A549 (cell line): ENCODE measurements around the gene SNU13. TPM values are rescaled to one million over a fixed set of nuclear protein-coding genes. Genes with fewer than 3 reads are reported as not detected.
A peak's percentile ranks its signal among the peaks of the same experiment; 100 is the strongest.
"Not testable (repeated sequence)": the region's sequence is repeated elsewhere in the genome, so short reads cannot be mapped to it uniquely, and the experiment has no call there.

ENCODE experiments used
- ATAC-seq, 2 experiments: fragments of 200-7000 bp in 1 of 2; fragments of >200 bp in 1 of 2; cut with Nextera tagmentation in 1 of 2; cut with Tn5 transposase in 1 of 2; 3 replicates each; pipeline versions ENCODE4 v1.8.0 to v1.9.1; 2018 to 2020; ENCODE audit warnings: mild to moderate bottlenecking in 1 of 2, moderate library complexity in 1 of 2
- CTCF ChIA-PET: fragments of 300-600 bp; sonication (Branson Sonifier 250); formaldehyde crosslinking; extraction: SDS; loops from one replicate; lab custom pipeline; 2021; ENCODE audit warnings: antibody characterized with exemption, inconsistent platforms; lab: Yijun Ruan, JAX
- POLR2A ChIA-PET: fragments of 350-600 bp; formaldehyde crosslinking; extraction: SDS; loops from one replicate; lab custom pipeline; 2021; ENCODE audit warnings: antibody characterized with exemption, inconsistent platforms; lab: Yijun Ruan, JAX
- DNase-seq, 2 experiments: peaks; one replicate each; pipeline versions ENCODE4 v3.0.0 to v3.0.0-alpha.2; 2011 to 2016; ENCODE audit warnings: low read depth in 1 of 2, low spot score in 1 of 2
- FAIRE-seq: peaks from 2 replicates; lab custom pipeline; 2011; peaks lifted over from hg19 to GRCh38; lab: Jason Lieb, UNC
- H3K27ac ChIP-seq, 2 experiments: fragments of >200 bp; sonication (Bioruptor Twin); formaldehyde crosslinking; 3 replicates each; pipeline ENCODE4 v1.5.1; 2016 to 2017
- H3K4me1 ChIP-seq: fragments of >200 bp; sonication (Bioruptor Twin); formaldehyde crosslinking; 3 replicates; pipeline ENCODE4 v1.6.1; 2016
- H3K4me2 ChIP-seq: fragments of >200 bp; sonication (Bioruptor Twin); formaldehyde crosslinking; 3 replicates; pipeline ENCODE4 v1.6.1; 2016
- H3K4me3 ChIP-seq: fragments of >200 bp; sonication (Bioruptor Twin); formaldehyde crosslinking; 3 replicates; pipeline ENCODE4 v1.5.1; 2016
- H3K9me3 ChIP-seq: fragments of >200 bp; sonication (Bioruptor Twin); formaldehyde crosslinking; 3 replicates; pipeline ENCODE4 v1.6.1; 2016
- CEBPB ChIP-seq, 2 experiments: fragments of >200 bp in 1 of 2; sonication (Bioruptor Twin) in 1 of 2; formaldehyde crosslinking in 1 of 2; IDR thresholded peaks; 2 replicates each; pipeline ENCODE4 v1.6.1; 2012 to 2016
- EHMT2 ChIP-seq: fragments of 200-600 bp; sonication (generic); IDR thresholded peaks from 2 replicates; pipeline ENCODE4 v1.6.1; 2016; ENCODE audit warnings: antibody characterized with exemption, low read depth, mild to moderate bottlenecking, moderate library complexity
- FOSB ChIP-seq: fragments of 250-450 bp; sonication (Bioruptor Pico); IDR thresholded peaks from 2 replicates; pipeline ENCODE4 v1.5.0; 2020; ENCODE audit warnings: mild to moderate bottlenecking, moderate library complexity
- FOSL2 ChIP-seq, 2 experiments: fragments of 450-650 bp in 1 of 2; fragments of >200 bp in 1 of 2; sonication (Bioruptor Twin) in 1 of 2; formaldehyde crosslinking; IDR thresholded peaks; 2 replicates each; pipeline versions ENCODE4 v1.5.0 to v1.6.1; 2016 to 2020; ENCODE audit warnings: mild to moderate bottlenecking in 1 of 2, moderate library complexity in 1 of 2
- HMGXB4 ChIP-seq: fragments of 250-450 bp; sonication (Bioruptor Pico); IDR thresholded peaks from 2 replicates; pipeline ENCODE4 v1.5.0; 2021; ENCODE audit warnings: mild to moderate bottlenecking, moderate library complexity, borderline replicate concordance
- JUNB ChIP-seq: fragments of >200 bp; sonication (Bioruptor Twin); formaldehyde crosslinking; IDR thresholded peaks from 2 replicates; pipeline ENCODE4 v1.6.1; 2016
- KDM1A ChIP-seq: fragments of 200-600 bp; sonication (generic); IDR thresholded peaks from 2 replicates; pipeline ENCODE4 v1.6.1; 2016; ENCODE audit warnings: low read depth, mild to moderate bottlenecking
- REST ChIP-seq: fragments of 200-600 bp; sonication (generic); IDR thresholded peaks from 2 replicates; pipeline ENCODE4 v1.6.1; 2016; ENCODE audit warnings: antibody characterized with exemption, mild to moderate bottlenecking, moderate library complexity
- RNF2 ChIP-seq: fragments of 200-600 bp; sonication (generic); IDR thresholded peaks from 2 replicates; pipeline ENCODE4 v1.6.1; 2016; ENCODE audit warnings: low read depth, mild to moderate bottlenecking, antibody characterized with exemption, moderate library complexity, borderline replicate concordance
- WGBS: methylation state at CpG from one replicate; pipeline ENCODE4 v1.1.6; 2017; ENCODE audit errors: missing lambda C conversion rate; 5-methylcytosine and 5-hydroxymethylcytosine counted together
- polyA plus RNA-seq, 4 experiments: library from polyadenylated mRNA; depleted of rRNA in 3 of 4; stranded (reverse); fragments of >200 nt; fragmentation: RNase III in 1 of 4; extraction: RNeasy Plus Mini Kit Qiagen cat#74134 plus additional on column Dnase treatment in 1 of 4; gene quantifications; 2 replicates in 3 of 4; 3 replicates in 1 of 4; pipeline ENCODE4 v1.2.3, GENCODE V29; 2011 to 2017
- TF ChIP-seq, protein P1 (sequence below): IDR thresholded peaks from 2 replicates; pipeline ENCODE4 v1.6.1; 2012

SNU13 gene
- polyA plus RNA-seq, 2 of the 4 experiments (the other 2 are of a cell fraction): 92.2 to 118 TPM

DNA sequence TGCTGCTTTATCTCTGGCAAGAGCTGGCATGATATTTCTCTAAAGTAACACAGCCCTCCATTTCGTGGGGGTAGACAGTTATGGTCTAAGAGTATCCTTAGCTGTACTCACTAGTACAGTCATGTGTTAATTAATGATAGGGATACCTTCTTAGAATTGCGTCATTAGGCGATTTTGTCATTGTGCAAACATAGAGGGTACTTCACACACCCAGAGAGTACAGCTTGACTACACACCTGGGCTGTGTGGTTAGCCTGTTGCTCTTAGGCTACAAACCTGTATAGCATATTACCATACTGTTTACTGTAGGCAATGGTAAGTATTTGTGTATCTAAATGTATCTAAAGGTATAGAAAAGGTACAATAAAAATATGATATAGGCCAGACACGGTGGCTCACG, 50.5 kb downstream of the SNU13 start:
- Histone ChIP-seq H3K27ac (peak overlapping the region; percentile 54 to 63), H3K4me1 (peaks cover 37% of the 10 kb centered on the region)
- CTCF ChIA-PET: interaction anchor here (0.9 to 2.6 kb wide), 4 partner anchors 16 to 41 kb away, joined by 3 to 11 read pairs (median 4); no protein-coding TSS in a partner anchor
- POLR2A ChIA-PET: interaction anchor here (0.7 kb wide), 1 partner anchor 326 kb away, joined by 6 read pairs; no protein-coding TSS in a partner anchor
- peak; percentile 39 to 43; a peak in 4 of 6 replicates for ATAC-seq
- TF ChIP-seq FOSB (CRISPR knock-in tag) (no peak), CEBPB (IDR thresholded peaks at IDR 0.05) (peak in 1 of 2 experiments; percentile 53; a peak in 2 of 4 replicates), EHMT2 (no peak)
- TF ChIP-seq, all 56 proteins: peak for 1
- FAIRE-seq: no peak
- 47% methylated on average over 5 of the region's 5 CpGs for WGBS
- peak overlapping the region; percentile 54 for H3K4me2 ChIP-seq
- no peaks in the 10 kb centered on the region for H3K9me3 ChIP-seq
- no peak overlapping the region for H3K4me3 ChIP-seq
- peak in 1 of 2 experiments; percentile 42 for DNase-seq

DNA sequence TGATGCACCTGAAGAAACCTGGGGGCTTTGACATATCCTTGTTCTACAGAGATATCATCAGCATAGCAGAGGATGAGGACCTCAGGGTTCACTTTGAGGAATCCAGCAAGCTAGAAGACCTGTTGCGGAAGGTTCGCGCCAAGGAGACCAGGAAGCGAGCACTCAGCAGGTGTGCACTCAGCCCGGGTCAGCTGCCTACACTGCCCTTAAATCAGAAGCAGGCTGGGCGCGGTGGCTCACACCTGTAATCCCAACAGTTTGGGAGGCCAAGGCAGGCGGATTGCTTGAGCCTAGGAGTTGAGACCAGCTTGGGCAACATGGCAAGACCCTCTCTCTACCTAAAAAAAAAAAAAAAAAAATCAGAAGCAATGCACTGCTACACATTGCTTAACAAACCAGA, 51.0 kb downstream of the SNU13 start:
- FAIRE-seq, DNase-seq, H3K9me3 ChIP-seq, ATAC-seq, POLR2A ChIA-PET, H3K4me3 ChIP-seq: not testable (repeated sequence)
- H3K4me2 ChIP-seq: peak overlapping the region; percentile 54
- WGBS: 100% methylated on average over 3 of the region's 8 CpGs
- H3K4me1 ChIP-seq: peaks cover 37% of the 10 kb centered on the region
- CTCF ChIA-PET: interaction anchor here (0.8 to 2.6 kb wide), 4 partner anchors 17 to 40 kb away, joined by 3 to 11 read pairs (median 4); no protein-coding TSS in a partner anchor
- H3K27ac ChIP-seq: peak overlapping the region; percentile 54 to 58

GRCh38 chr22:41636467-41636866, 52.2 kb downstream of the SNU13 start:
- no peak for FAIRE-seq
- peak overlapping the region; percentile 54 to 62; a peak in 3 of 6 replicates for H3K27ac ChIP-seq
- CTCF ChIA-PET: interaction anchor here (0.8 to 1.0 kb wide), 3 partner anchors 30 to 46 kb away, joined by 3 read pairs; partner anchors contain the start of gene PMM1
- H3K4me2 ChIP-seq: peak overlapping the region; percentile 25
- peaks cover 37% of the 10 kb centered on the region for H3K4me1 ChIP-seq
- no peak overlapping the region for H3K4me3 ChIP-seq
- no peaks in the 10 kb centered on the region for H3K9me3 ChIP-seq
- POLR2A ChIA-PET: no interaction called here
- DNase-seq: peak in 1 of 2 experiments; percentile 33
- TF ChIP-seq, protein P1, sequence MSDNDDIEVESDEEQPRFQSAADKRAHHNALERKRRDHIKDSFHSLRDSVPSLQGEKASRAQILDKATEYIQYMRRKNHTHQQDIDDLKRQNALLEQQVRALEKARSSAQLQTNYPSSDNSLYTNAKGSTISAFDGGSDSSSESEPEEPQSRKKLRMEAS: 0 out of 2 replicates have a peak, but pooled peaks have one; percentile 19
- no peak for TF ChIP-seq HMGXB4 (CRISPR knock-in tag)
- no peak for TF ChIP-seq FOSB (CRISPR knock-in tag)
- 0 out of 2 replicates have a peak, but pooled peaks have one; percentile 25 for TF ChIP-seq FOSL2 (IDR thresholded peaks at IDR 0.05)
- TF ChIP-seq FOSL2 (CRISPR knock-in tag; IDR thresholded peaks at IDR 0.05): peak; percentile 79
- no peak for TF ChIP-seq RNF2
- TF ChIP-seq KDM1A: no peak
- no peak for TF ChIP-seq REST
- TF ChIP-seq JUNB: 0 out of 2 replicates have a peak, but pooled peaks have one; percentile 15
- 18% methylated on average over 7 of the region's 7 CpGs for WGBS
- ATAC-seq: peak; percentile 80 to 89; a peak in 5 of 6 replicates

- CTCF ChIA-PET: interaction anchor here (0.8 kb wide), 1 partner anchor 63 kb away, joined by 5 read pairs; no protein-coding TSS in a partner anchor
- H3K4me2 ChIP-seq, ATAC-seq, H3K9me3 ChIP-seq, POLR2A ChIA-PET, H3K27ac ChIP-seq, DNase-seq, H3K4me3 ChIP-seq, FAIRE-seq: not testable (repeated sequence)
- WGBS: 95% methylated on average over 8 of the region's 8 CpGs
- H3K4me1 ChIP-seq: peaks cover 37% of the 10 kb centered on the region
These were observed 54.1 kb downstream of the SNU13 start for GRCh38 chr22:41634610-41635009.

GRCh38 chr22:41631615-41632014, 57.1 kb downstream of the SNU13 start:
- ATAC-seq, H3K9me3 ChIP-seq, POLR2A ChIA-PET, H3K4me2 ChIP-seq, FAIRE-seq, H3K4me3 ChIP-seq, DNase-seq, H3K27ac ChIP-seq: not testable (repeated sequence)
- CTCF ChIA-PET: interaction anchor here (1.1 to 1.3 kb wide), 2 partner anchors 34 to 35 kb away, joined by 4 to 5 read pairs; no protein-coding TSS in a partner anchor
- 100% methylated on average over 3 of the region's 23 CpGs for WGBS
- peaks cover 10% of the 10 kb centered on the region for H3K4me1 ChIP-seq

DNA sequence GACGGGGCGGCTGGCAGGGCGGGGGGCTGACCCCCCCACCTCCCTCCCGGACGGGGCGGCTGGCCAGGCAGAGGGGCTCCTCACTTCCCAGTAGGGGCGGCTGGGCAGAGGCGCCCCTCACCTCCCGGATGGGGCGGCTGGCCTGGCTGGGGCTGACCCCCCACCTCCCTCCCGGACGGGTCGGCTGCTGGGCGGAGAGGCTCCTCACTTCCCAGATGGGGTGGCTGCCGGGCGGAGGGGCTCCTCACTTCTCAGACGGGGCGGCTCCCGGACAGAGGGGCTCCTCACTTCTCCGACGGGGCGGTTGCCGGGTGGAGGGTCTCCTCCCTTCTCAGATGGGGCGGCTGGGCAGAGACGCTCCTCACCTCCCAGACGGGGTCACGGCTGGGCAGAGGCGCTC, 57.6 kb downstream of the SNU13 start:
- H3K4me2 ChIP-seq, H3K9me3 ChIP-seq, H3K4me1 ChIP-seq, ATAC-seq, CTCF ChIA-PET, H3K4me3 ChIP-seq, FAIRE-seq, DNase-seq, POLR2A ChIA-PET, H3K27ac ChIP-seq: not testable (repeated sequence)
- no CpG with 5 or more reads among the region's 28 CpGs for WGBS
